NT2/D1 (cell line): ENCODE data around the gene ITPK1.

Experiments
- YY1 ChIP-seq: IDR thresholded peaks from 2 replicates; pipeline ENCODE4 v1.6.1; 2011; ENCODE audit not compliant: insufficient read length, insufficient read depth
- ZNF274 ChIP-seq: IDR thresholded peaks from 2 replicates; pipeline ENCODE4 v1.6.1; 2011; ENCODE audit warnings: mild to moderate bottlenecking, low read depth, low read length

GRCh38 chr14:92902191-92902590 lies 213.5 kb downstream of the ITPK1 start:
- TF ChIP-seq YY1 (no peak), ZNF274 (no peak)
